Measurements from ENCODE around the gene WSCD2.

DNA sequence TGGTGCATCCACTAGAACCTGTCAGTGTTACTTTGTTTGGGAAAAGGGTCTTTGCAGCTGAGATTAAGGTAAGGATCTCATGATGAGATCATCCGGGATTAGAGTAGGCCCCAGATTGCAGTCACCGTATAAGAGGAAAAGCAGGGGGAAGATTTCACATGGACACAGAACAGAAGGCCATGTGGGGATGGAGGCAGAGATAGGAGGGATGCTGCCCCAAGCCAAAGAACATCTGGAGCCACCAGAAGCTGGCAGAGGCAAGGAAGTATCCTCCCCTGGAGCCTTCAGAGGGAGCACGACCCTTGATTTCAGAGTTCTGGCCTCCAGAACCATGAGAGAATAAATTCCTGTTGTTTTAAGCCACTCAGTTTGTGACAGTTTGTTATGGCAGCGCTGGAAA, 170.4 kb downstream of the WSCD2 start:
- no peak for TF ChIP-seq CTCF (IDR thresholded peaks at IDR 0.05; ENCODE audit: extremely low read depth in 1 of 2, insufficient read depth in 1 of 2, low read depth in 1 of 2, low read length in 2 of 2)
- TF ChIP-seq POLR2A (IDR thresholded peaks at IDR 0.05; ENCODE audit: low read depth, low read length): no peak
- TF ChIP-seq EZH2 (IDR thresholded peaks at IDR 0.05; ENCODE audit: borderline replicate concordance, low read depth, low read length, severe bottlenecking): no peak
- no peak for TF ChIP-seq FOS (IDR thresholded peaks at IDR 0.05; ENCODE audit: borderline replicate concordance, insufficient read depth, low read length)
- TF ChIP-seq MYC (IDR thresholded peaks at IDR 0.05; ENCODE audit: low read depth, low read length): no peak
- no peak for TF ChIP-seq POLR2AphosphoS5 (IDR thresholded peaks at IDR 0.05; ENCODE audit: insufficient read depth, low read depth, low read length)
- TF ChIP-seq, protein P1, sequence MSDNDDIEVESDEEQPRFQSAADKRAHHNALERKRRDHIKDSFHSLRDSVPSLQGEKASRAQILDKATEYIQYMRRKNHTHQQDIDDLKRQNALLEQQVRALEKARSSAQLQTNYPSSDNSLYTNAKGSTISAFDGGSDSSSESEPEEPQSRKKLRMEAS (IDR thresholded peaks at IDR 0.05; ENCODE audit: insufficient read depth, insufficient read length): no peak
- no peak for TF ChIP-seq GATA2 (IDR thresholded peaks at IDR 0.05; ENCODE audit: insufficient read depth, insufficient read length, low read depth, low read length)
- no peak for TF ChIP-seq JUN (IDR thresholded peaks at IDR 0.05; ENCODE audit: borderline replicate concordance, insufficient read depth, insufficient read length, low read depth)
